GM18511 (cell line): ENCODE data around the gene EYA4.

ENCODE experiments used
- ATAC-seq: cut with Tn5 transposase; IDR thresholded peaks from one replicate; pipeline ENCODE4 v1.9.1; 2021; ENCODE audit warnings: mild to moderate bottlenecking, moderate library complexity; ENCODE audit not compliant: unreplicated experiment

EYA4 gene

DNA sequence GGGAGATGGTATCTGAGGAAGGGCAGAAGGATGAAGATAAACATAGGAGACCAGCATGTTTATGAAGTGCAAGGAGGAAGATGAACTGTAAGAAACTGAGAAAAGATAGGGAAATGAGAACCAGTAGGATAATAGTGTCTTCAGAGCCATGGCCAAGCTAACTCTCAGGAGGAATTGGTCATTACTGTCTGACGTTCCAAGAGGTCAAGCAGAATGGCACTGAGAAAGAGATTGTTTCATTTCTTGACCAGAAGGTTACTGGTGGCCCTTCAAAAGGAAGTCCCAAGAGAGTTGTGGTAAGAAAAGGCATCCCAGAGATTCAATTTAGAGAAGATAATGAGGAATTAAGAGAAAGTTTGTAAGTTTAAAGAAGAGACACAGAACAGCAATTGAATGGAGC is 47.5 kb downstream of the EYA4 start:
- ATAC-seq: no peak

DNA sequence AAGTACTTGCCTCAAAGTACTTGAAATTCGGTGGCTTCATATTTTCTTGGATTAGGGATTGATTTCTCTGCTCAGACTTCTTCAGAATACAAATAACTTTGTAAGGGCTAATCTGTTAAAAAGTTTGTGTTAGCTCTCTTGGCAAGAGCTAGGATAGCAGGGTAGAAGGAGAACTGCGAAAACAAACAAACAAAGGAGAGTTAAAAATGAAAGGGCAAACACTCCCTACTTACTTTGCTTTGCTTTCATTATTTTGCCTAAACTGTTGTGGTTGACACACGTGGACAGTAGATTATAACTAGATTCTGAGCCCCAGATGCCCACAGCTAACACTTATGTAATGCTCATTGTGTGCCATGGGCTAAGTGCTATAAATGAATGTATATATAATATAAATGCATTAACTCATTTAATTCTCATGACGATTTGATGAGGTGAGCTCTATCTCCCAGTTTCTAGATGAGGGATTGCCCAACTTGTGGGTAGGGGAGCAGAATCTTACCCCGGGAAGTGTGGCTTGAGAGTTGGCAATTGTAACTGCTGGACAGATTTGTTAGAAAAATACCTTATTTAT is 48.7 kb downstream of the EYA4 start:
- no peak for ATAC-seq

DNA sequence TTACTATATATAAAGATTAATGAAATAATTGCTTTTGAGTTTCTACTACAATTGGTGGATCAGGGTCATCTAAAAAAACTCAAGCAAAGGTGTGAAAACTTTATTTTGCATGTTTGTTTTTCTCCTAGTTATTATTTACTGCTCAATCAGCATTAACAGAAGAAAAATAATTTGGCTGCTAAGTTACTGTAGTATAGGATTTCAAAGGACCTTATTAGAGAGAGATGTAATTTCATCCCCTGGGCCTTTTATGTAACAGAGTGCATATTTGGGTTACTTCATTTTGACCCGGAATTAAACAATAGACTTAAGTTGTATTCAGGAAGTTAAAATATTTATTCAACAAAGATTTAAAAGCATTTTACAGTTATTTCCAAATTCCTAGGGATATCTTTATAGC is 49.8 kb downstream of the EYA4 start:
- ATAC-seq: no peak

DNA sequence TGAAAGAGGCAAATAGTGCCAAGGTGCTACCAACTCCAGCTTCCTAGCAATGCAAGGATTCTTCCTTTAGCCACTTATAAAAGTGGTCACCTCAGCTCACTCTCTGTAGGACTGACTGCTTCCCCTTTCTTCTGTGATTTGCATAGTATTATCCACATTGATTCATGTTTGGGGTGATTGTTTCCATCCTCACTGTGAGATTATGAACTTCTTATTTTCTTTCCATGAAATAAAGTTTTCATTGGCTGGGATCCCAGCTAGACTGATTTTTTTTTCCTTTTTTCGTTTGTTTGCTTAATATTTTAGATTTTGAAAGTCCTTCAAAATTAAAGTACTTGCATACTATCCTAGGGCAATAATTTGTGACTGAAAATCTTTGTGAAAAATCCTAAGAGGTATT is 50.5 kb downstream of the EYA4 start:
- no peak for ATAC-seq

DNA sequence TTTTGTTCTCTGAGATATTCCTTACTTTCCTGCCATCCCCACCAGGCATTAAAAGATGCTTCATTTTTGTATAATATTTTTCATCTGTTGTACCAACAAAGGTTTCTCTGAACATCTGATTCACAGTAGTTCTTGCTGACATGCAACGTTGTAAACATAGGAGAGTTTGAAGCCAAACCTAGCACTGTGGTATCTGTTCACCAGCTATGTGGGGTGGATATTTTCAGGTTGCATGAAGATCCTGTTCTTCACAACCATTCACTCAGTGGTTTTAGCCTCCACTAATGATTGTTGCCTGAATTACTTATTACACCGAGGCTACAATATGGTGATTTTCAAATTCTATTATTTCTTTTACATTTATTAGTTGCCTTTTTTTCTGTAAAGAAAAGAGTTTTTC is 56.5 kb downstream of the EYA4 start:
- no peak for ATAC-seq

DNA sequence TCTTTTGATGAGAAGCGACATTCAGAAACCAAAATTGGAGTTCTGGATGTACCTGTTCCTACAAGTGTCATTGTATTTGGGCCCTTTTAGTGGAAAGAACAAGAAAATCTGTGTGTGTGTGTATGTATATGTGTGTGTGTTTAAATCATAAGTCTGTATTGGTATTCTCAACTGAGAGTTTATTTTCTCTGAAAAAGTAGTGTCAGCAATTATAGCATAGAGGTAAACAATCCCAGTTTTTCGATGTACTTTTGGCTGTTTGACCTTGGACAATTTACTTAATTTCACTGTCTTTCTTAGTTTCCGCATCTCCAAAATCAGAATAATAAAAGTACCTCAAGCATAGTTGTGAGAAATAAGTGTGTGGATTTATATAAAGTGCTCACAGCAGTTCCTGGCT is 57.2 kb downstream of the EYA4 start:
- ATAC-seq: no peak

DNA sequence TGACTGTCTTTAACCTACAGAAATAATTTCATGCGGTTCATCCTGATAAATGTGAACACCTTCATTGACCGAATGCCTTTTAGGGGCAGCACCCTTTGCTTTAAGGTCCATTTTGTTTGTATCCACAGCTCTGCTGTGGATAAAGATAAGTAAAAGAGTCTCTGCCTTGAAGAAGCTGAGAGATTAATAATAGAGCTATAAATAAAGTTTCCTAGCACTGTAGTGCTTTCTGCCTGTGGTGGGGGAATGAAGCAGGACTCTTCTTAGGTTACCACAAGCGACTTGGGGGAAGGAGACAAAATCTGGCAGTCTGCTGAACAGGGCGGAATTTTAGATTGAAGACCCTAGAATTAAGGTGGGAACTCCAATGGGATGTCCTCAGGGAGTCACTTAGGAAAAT is 57.6 kb downstream of the EYA4 start:
- no peak for ATAC-seq

DNA sequence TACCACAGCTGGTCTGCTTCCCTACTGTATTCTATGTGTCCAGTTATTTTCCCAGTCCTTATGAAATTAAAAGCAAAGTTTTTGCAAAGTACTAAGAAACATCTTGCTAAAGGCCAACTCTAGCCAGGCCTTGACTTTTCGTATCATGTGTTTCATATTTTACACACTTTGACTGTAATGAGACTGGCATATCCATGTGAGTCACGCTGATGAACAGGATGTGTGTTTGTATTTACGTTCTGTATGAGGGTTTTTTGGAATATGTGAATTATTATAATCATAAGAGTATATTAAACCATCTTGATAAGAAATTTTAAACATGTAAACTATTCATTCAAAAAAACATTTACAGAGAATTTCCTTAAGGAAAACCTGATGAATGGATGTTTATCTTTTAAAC is 59.7 kb downstream of the EYA4 start:
- no peak for ATAC-seq

DNA sequence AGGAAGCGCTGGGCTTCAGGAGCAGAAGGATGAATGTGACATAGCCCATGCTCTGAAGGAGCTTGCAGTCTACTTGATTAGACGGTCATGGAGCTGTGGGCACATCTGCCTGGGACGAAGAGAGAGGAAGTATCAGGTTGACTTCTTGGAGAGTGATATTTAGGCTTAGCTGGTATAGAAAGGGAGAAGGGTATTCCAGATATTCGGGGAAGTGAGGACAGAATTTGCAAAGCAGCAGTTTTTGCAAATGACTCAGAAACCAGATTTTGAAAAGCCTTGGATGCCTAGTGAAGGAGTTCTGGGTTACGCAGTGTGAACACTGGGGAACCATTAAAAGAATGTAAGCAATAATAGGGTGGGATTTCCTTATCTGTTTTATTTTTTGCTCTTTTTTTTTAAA is 60.7 kb downstream of the EYA4 start:
- no peak for ATAC-seq

DNA sequence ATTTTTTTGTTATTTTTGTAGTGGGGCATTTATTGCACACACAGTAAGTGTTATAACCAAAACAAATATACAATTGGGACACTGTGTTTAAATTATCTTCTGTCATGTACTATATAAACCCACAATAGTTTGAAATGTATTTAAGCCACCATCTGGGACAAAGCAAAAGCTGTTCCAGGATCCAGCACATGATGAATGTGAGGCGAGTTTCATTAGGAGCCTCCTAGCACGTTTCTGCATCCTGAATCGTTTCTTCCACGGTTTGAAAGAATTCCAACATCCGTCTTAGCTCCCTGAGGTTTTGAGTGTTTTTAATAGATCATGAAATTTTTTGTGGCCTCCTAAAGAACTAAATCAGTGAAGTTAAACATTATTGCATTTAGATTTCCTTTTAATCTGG is 65.8 kb downstream of the EYA4 start:
- ATAC-seq: no peak

DNA sequence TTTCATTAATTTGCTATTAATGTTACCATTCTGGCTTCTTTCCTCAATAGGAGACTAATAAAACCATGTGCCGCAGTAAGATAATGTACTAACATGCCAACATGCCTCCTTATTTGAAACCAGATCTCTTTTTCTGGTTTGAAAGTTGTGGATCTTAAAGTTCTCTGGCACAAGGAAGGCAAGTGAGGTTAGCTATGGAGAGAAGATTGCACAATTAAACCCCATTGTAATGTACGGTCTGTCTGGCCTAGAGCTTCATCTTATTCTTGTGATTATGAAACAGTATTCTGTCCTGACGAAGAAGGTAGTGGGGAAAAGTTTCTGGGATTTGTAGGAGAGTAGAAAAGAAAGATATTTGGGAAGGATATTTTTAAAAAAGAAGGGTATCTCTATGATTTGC is 68.4 kb downstream of the EYA4 start:
- ATAC-seq: no peak

DNA sequence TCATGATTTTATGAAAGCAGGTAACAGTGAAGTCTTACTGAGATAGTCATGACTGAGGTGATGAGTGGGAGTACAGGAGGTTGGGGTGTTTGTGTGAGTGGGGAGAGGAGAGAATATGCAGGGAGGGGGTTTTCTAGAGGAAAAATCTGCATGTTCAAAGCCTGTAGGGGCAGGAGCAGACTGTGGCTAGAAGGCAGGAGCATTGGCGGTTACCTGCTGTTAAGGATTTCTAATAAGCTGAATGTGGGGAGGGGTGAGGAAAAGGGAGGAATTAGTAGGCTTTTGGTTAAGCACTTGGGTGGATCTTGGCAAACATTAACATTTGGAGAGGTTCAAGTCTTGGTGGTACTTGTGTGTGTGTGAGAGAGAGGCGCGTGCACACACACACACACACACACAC is 70.8 kb downstream of the EYA4 start:
- ATAC-seq: no peak

DNA sequence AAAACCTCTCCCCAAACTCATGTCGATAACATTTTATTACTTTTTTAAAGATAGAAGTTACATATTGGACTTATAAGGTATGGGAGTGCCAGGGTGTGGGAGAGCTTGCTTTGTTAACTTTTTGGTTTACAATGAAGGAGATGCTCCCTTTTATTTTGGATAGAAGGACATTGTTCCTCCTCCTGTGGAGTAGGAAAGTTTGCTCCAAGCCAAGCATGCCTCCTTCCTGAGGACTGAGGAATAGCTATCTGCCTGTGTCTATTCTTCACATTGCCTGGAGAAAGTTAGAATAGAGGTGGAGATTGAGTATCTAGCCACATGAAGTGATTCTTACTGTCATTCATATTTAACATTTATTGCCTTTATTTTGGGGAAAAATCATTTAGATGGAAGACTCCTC is 71.9 kb downstream of the EYA4 start:
- ATAC-seq: no peak

DNA sequence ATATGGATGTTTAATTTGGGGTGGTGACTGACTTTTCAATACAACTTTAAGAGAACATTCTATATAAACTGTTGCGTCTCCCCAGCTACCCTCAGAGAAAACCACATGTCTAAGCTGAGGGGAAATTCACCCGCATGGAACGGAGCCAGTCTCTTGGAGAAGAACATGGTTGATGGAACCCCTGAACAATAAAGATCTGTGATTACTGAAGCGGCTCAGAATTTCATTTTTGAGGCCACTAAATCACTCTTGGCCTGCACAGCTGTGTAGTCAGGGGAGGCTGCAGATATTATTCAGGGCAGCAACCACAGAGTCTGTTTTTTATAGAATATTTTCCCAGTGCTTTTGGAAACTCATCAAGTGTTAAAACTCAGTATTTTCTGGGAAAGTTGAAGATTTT is 73.8 kb downstream of the EYA4 start:
- no peak for ATAC-seq

DNA sequence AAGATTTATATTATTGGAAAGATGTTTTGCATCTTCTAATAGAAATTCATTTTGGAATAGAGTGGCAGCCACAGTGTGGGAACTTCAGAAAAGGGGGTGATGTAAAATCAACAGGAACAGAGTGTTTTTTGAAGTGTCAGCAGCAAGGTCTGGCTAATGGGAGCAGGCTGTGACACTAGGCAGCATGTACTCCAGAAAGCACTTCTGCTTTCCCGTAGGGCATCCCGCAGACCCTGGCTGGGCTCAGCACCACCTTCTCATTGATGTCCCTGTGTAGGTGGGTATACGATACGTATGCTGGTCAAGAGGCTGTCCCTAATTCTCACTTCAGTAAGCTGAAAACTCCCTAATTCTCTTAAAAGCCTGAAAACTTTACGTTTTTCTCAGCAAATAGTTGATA is 74.7 kb downstream of the EYA4 start:
- no peak for ATAC-seq

DNA sequence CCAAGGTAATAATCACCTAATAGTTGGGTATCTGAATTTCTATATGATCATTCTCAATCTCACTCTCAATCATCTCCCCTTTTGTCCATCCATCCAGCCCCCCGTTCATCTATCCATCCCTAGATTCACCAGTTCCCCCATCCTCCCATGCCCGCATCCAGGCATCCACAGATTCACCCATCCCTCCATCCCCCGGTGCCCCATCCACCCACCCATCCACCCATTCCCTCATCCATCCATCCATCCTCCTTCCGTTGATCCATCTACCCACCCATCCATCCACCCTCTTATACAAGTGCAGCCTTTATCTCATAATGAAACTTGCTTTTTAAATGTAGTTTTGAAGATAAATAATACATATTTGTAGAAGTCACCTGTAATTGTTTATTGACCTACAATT is 76.5 kb downstream of the EYA4 start:
- no peak for ATAC-seq

DNA sequence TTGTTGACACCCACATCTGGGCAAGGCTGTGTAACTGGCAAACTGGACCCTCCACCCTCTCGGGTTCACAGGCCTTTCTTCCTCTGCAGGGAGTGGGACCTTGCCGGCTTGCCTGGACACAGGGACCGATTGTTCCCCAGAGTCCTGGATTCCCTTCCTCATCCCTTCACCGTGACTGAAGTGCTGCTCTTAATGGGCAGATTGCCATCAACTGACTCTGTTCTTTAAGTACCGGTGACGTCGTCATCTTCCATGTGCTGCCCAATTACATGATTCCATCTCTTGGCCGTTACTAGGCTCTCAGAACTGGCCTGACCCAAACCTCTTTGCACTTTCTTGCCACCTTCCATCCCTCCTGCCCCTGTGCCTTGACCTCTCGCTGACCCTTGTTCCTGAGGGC is 85.4 kb downstream of the EYA4 start:
- ATAC-seq: no peak

DNA sequence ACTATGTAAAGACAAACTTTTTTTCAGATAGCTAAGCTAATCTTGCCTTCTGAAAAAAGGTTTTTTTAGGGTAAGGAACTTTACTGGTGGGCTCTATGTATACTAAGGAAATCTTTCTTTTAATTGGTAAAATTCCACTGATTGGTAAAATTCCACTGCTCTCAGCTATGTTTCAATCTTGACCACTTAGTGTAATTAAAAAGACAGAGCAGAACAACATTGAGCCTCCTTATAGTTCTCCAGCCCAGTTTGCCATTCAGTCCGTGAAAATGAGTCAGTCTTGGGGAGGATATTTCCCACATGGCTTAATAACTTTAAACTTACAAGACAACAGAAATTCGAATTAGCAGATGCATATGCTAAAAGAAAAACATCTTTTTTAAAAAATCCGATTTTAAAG is 92.7 kb downstream of the EYA4 start:
- ATAC-seq: no peak

DNA sequence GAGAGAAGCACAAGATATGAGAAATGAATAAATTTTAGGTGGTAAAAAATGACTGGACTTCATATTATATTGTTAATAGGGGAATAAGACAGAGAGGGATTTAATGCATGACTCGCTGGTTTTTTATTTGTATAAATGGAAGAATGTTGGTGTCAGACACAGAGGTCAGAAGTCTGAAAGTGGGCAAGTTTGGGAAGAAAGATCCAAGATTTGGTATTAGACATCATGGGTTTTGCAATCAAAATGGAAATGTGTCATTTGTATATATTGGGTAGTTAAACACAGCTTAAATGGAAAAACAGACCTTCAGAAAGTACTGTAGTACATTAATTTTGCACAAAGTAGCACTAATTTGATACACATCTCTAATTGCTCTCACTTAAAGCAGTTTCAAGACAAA is 96.2 kb downstream of the EYA4 start:
- no peak for ATAC-seq

DNA sequence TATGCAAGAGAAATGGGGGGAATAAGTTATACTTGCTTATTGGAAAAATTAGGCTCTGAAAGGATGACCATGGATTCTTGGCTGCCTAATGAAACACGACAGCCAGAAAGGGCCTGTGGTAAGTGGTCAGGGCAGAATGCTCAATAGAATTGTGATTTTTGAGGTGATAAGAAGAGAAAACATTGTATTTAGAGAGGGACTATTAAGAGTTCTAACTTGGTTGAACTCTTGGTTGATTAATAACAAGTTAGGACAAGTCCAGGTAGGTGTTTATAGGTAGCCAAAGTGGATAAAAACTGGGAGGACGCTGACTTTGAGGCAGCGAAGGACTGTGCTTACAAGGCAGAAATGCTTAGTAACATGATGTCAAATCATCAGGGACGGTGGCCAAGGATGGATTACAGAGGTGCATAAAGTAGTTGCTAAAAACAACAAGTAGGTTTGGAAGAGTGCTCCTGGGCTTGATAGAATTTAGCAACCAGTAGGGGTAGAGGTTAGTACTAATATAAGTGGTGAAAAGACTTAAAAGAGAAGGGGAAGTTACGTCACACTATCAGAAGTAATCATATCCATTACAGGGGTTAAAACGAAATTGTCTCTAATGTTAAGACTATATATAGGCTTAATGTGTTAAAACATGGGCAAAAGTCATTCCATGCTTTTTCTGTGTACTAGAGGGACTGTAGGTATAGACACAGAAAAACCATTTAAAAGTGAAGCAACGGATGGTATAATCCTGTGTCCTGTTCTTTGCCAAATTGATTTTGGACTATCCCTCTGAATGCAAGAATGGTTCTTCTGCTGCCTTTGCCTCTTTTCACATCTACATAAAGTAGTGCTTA is 98.6 kb downstream of the EYA4 start:
- no peak for ATAC-seq

DNA sequence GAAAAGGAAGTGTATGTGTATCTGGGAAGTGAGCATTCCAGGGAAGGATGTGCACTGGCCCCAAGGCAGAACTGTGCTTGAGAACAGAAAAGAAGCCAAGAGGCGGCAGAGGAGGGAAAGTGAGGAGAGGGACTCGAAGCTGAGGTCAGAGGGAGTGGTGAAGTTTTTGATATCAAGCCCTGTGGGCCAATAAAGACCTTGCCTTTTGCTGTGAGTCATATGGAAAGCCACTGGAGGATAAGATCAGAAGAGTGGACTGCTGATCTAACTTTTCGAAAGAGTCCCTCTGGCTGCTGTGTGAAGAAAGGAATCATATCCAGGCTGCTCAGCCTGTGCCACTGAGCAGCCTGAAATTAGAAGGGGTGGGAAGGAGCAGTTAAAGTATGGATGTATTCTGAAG is 99.4 kb downstream of the EYA4 start:
- ATAC-seq: no peak

DNA sequence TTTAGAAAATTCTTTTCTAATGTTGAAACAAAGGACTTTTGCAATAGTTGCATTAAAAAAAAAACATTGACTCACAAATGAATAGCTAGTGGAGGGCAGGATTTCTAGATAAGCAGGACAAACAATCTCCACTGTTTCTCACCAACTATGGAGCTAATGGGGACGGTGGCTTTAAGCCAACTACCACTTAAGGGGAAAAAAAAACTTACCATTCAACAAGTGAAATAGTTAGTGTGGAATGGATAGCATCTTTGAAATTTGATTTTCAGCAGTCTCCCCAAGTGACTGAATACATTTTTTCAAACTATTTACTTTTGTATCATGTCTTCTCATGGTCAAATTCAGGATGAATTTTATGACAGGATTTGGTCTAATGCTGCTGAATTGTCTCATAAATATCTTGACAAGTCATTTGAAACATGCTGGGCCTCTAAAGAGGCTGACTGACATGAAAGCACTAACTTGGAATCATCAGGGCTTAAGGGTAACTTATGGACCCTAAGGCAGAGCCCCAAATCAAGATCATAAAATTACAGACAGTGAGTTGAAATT is 100.5 kb downstream of the EYA4 start:
- no peak for ATAC-seq

DNA sequence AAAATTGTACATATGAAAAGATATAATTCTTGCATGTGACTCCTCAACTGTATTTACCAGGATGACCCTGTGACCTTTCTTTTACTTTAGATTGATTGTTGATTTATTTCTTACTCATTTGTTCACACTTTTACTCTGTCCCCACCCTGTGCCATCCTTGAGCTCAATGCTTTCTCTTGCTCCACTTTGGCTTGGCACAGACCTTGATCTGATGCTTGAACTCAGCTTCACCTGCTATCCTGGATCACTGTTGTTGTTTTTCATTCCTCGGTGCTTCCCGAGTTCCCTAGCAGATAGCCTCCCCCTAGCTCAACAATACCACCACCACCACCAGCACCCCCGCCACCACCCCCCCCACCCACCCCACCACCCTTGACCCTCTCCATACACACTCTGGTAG is 102.1 kb downstream of the EYA4 start:
- ATAC-seq: no peak
